Nephron progenitor cell (in vitro differentiated cells): Measurements from ENCODE around the gene MYO5A.
"Not testable (repeated sequence)": the region's sequence is repeated elsewhere in the genome, so short reads cannot be mapped to it uniquely, and the experiment has no call there.

Source experiments
- DNase-seq: peaks from one replicate; pipeline ENCODE4 v3.0.0; 2021
- H3K27ac Mint-ChIP-seq: 2 replicates; pipeline ENCODE4 v1.8.0; 2021; ENCODE audit warnings: mild to moderate bottlenecking, moderate library complexity, mixed read lengths
- H3K27me3 Mint-ChIP-seq: 2 replicates; pipeline ENCODE4 v1.8.0; 2021; ENCODE audit warnings: mild to moderate bottlenecking, low read depth, mixed read lengths; ENCODE audit not compliant: poor library complexity
- H3K36me3 Mint-ChIP-seq: 2 replicates; pipeline ENCODE4 v1.8.0; 2021; ENCODE audit warnings: low read depth, mixed read lengths
- H3K4me1 Mint-ChIP-seq: 2 replicates; pipeline ENCODE4 v1.8.0; 2021; ENCODE audit warnings: mixed read lengths
- H3K4me3 Mint-ChIP-seq: 2 replicates; pipeline ENCODE4 v1.8.0; 2021; ENCODE audit warnings: mild to moderate bottlenecking, moderate library complexity, mixed read lengths
- H3K9me3 Mint-ChIP-seq: 2 replicates; pipeline ENCODE4 v1.8.0; 2021; ENCODE audit warnings: mild to moderate bottlenecking, moderate library complexity, mixed read lengths
- TF ChIP-seq, protein P1 (sequence below): fragments of 200-600 bp; sonication (generic); IDR thresholded peaks from 2 replicates; pipeline ENCODE4 v1.5.0; 2021; ENCODE audit warnings: antibody characterized with exemption

Gene MYO5A

GRCh38 chr15:52466134-52466701, 62.5 kb downstream of the MYO5A start:
- TF ChIP-seq, protein P1, sequence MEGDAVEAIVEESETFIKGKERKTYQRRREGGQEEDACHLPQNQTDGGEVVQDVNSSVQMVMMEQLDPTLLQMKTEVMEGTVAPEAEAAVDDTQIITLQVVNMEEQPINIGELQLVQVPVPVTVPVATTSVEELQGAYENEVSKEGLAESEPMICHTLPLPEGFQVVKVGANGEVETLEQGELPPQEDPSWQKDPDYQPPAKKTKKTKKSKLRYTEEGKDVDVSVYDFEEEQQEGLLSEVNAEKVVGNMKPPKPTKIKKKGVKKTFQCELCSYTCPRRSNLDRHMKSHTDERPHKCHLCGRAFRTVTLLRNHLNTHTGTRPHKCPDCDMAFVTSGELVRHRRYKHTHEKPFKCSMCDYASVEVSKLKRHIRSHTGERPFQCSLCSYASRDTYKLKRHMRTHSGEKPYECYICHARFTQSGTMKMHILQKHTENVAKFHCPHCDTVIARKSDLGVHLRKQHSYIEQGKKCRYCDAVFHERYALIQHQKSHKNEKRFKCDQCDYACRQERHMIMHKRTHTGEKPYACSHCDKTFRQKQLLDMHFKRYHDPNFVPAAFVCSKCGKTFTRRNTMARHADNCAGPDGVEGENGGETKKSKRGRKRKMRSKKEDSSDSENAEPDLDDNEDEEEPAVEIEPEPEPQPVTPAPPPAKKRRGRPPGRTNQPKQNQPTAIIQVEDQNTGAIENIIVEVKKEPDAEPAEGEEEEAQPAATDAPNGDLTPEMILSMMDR, result no peak
- Mint-ChIP-seq H3K27me3 (peaks cover 4% of the 10 kb centered on the region), H3K27ac (no peak overlapping the region), H3K4me3 (no peak overlapping the region), H3K36me3 (no peaks in the 10 kb centered on the region), H3K4me1 (no peaks in the 10 kb centered on the region), H3K9me3 (peaks cover 7% of the 10 kb centered on the region)
- DNase-seq, result no peak

DNA sequence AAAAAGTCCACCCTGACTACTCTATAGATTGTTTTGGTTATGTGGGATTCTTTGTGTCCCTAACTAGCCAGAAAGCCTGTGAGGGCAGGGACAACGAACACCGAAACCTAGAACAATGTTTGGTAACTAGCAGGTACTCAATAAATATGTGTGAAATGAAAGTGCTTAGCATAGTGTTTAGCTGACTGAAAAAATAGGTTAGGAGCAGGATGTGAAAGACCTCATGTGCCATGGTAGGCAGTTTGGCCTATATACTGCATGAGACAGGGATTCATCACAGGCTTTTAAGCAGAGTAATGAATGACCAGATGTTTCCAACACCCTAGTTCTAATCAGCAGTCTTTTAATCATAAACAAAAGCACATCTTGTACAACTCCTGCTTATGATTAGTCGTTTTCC, 64.2 kb downstream of the MYO5A start:
- H3K4me1 Mint-ChIP-seq, result no peaks in the 10 kb centered on the region
- TF ChIP-seq, protein P1, result no peak
- H3K27me3 Mint-ChIP-seq, result peaks cover 2% of the 10 kb centered on the region
- H3K36me3 Mint-ChIP-seq, result peaks cover 5% of the 10 kb centered on the region
- H3K27ac Mint-ChIP-seq, result no peak overlapping the region
- no peak for DNase-seq
- no peak overlapping the region for H3K4me3 Mint-ChIP-seq
- H3K9me3 Mint-ChIP-seq, result peaks cover 21% of the 10 kb centered on the region

DNA sequence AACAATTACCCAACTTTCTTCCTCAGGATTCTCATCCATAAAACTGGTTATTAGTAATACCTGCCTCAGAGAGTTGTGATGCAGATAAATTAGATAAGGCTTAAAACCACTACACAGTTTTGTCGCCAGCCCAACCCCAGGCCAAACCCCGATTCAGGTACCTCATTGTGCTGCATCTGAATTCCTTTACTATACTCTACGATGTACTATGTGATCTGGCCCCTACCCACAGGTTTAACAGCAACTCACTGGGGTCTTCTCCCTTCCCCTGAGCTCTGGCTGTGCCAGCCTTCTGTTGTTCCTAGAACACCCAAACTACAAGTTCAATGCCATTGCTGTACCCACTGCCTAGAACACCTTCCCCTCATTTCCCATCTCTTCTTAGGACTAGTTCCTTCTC, 64.6 kb downstream of the MYO5A start:
- no peak for DNase-seq
- H3K27ac Mint-ChIP-seq, result no peak overlapping the region
- H3K36me3 Mint-ChIP-seq, result peaks cover 5% of the 10 kb centered on the region
- TF ChIP-seq, protein P1, result no peak
- no peak overlapping the region for H3K4me3 Mint-ChIP-seq
- H3K27me3 Mint-ChIP-seq, result peaks cover 2% of the 10 kb centered on the region
- H3K9me3 Mint-ChIP-seq, result peaks cover 25% of the 10 kb centered on the region
- no peaks in the 10 kb centered on the region for H3K4me1 Mint-ChIP-seq

DNA sequence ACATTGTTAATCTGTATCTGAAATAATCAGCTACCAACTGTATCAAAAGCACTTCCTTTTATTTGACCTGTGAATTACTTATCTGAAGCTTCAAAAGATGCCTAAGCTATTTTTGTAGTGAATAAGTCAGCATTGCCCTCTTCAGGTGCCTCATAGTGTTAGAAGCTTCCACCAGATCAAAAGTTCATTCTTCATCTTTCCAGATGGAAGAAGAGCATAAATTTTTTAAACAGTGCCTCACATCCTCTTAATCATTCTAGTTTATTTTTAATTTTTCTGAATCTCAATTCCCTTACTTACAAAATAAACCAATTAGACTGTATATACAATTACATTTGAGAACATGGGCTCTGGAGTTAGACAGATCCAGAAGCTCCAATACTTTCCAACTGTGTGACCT, 65.0 kb downstream of the MYO5A start:
- Mint-ChIP-seq H3K4me1 (no peaks in the 10 kb centered on the region), H3K27me3 (peaks cover 2% of the 10 kb centered on the region), H3K36me3 (peaks cover 5% of the 10 kb centered on the region), H3K4me3 (no peak overlapping the region), H3K9me3 (peaks cover 27% of the 10 kb centered on the region), H3K27ac (no peak overlapping the region)
- TF ChIP-seq, protein P1, result no peak
- DNase-seq, result no peak

- H3K27ac Mint-ChIP-seq, result no peak overlapping the region
- H3K4me3 Mint-ChIP-seq, result no peak overlapping the region
- H3K36me3 Mint-ChIP-seq, result peaks cover 8% of the 10 kb centered on the region
- H3K4me1 Mint-ChIP-seq, result no peaks in the 10 kb centered on the region
- DNase-seq, result no peak
- H3K9me3 Mint-ChIP-seq, result peaks cover 27% of the 10 kb centered on the region
- TF ChIP-seq, protein P1, result no peak
- H3K27me3 Mint-ChIP-seq, result peaks cover 2% of the 10 kb centered on the region
Measured at GRCh38 chr15:52462806-52463360, 65.8 kb downstream of the MYO5A start.

DNA sequence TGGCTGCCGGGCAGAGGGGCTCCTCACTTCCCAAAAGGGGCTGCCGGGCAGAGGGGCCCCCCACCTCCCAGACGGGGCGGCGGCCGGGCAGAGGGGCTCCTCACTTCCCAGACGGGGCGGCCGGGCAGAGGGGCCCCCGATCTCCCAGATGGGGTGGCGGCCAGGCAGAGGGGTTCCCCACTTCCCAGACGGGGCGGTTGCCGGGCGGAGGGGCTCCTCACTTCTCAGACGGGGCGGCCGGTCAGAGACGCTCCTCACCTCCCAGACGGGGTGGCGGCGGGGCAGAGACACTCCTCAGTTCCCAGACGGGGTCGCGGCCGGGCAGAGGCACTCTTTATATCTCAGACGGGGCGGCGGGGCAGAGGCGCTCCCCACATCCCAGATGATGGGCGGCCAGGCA, 69.0 kb downstream of the MYO5A start:
- not testable (repeated sequence) for H3K27ac Mint-ChIP-seq, H3K4me3 Mint-ChIP-seq, H3K4me1 Mint-ChIP-seq, H3K27me3 Mint-ChIP-seq, DNase-seq
- H3K36me3 Mint-ChIP-seq, result peaks cover 11% of the 10 kb centered on the region
- peaks cover 52% of the 10 kb centered on the region for H3K9me3 Mint-ChIP-seq

DNA sequence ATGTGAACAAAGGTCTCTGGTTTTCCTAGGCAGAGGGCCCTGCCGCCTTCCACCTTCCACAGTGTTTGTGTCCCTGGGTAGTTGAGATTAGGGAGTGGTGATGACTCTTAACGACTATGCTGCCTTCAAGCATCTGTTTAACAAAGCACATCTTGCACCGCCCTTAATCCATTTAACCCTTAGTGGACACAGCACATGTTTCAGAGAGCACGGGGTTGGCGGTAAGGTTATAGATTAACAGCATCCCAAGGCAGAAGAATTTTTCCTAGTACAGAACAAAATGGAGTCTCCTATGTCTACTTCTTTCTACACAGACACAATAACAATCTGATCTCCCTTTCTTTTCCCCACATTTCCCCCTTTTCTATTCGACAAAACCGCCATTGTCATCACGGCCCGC, 69.4 kb downstream of the MYO5A start:
- H3K27me3 Mint-ChIP-seq, H3K27ac Mint-ChIP-seq, H3K4me1 Mint-ChIP-seq, DNase-seq, H3K4me3 Mint-ChIP-seq: not testable (repeated sequence)
- H3K36me3 Mint-ChIP-seq, result peaks cover 11% of the 10 kb centered on the region
- peaks cover 56% of the 10 kb centered on the region for H3K9me3 Mint-ChIP-seq
